Fibroblast of pulmonary artery (primary cell): ENCODE data around the gene BLOC1S3.

ENCODE experiments used
- DNase-seq: peaks from one replicate; pipeline ENCODE4 v3.0.0-alpha.2; 2010; ENCODE audit warnings: low read depth
- H3K4me3 ChIP-seq: replicated peaks from 2 replicates; pipeline ENCODE4 v1.5.1; 2011; ENCODE audit warnings: low read depth, mild to moderate bottlenecking, control low read depth, low read length, moderate library complexity
- TF ChIP-seq, protein P1 (sequence below): IDR thresholded peaks from 2 replicates; pipeline ENCODE4 v1.5.1; 2011; ENCODE audit warnings: mild to moderate bottlenecking, control low read depth, low read length, inconsistent platforms; ENCODE audit errors: missing control alignments

BLOC1S3 gene

DNA sequence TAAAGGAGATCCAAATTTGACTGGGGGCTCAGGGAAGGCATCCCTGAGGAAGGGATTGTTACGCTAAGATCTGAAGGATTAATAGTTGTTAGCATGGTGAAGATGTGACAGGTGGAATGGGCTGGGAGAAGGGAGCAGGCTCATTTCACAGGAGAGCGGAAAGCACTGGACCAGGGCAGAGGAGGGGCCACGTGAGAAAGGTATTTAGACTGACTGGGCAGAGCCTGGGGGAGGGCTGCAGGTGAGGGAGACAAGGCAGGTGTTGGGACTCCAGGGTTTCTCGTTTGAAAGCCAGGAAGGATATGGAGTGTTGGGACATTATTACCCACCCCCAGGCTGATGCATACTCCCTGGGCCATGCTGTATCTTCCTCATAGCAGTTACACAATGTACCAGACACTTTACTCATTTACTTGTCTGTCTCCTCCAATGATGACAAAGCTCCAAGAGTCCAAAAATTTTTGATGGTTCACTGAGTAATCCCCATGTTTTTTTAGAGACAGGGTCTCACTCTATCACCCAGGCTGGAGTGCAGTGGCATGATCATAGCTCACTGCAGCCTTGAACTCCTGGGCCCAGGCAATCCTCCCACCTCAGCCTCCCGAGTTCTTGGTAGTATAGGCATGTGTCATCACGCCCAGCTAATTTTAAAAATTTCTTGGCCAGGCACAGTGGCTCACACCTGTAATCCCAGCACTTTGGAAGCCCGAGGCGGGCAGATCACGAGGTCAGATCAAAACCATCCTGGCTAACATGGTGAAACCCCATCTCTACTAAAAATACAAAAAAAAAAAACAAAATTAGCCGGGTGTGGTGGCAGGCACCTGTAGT, 2.9 kb upstream of the BLOC1S3 start:
- no peak overlapping the region for H3K4me3 ChIP-seq
- DNase-seq = no peak
- TF ChIP-seq, protein P1, sequence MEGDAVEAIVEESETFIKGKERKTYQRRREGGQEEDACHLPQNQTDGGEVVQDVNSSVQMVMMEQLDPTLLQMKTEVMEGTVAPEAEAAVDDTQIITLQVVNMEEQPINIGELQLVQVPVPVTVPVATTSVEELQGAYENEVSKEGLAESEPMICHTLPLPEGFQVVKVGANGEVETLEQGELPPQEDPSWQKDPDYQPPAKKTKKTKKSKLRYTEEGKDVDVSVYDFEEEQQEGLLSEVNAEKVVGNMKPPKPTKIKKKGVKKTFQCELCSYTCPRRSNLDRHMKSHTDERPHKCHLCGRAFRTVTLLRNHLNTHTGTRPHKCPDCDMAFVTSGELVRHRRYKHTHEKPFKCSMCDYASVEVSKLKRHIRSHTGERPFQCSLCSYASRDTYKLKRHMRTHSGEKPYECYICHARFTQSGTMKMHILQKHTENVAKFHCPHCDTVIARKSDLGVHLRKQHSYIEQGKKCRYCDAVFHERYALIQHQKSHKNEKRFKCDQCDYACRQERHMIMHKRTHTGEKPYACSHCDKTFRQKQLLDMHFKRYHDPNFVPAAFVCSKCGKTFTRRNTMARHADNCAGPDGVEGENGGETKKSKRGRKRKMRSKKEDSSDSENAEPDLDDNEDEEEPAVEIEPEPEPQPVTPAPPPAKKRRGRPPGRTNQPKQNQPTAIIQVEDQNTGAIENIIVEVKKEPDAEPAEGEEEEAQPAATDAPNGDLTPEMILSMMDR = no peak

DNA sequence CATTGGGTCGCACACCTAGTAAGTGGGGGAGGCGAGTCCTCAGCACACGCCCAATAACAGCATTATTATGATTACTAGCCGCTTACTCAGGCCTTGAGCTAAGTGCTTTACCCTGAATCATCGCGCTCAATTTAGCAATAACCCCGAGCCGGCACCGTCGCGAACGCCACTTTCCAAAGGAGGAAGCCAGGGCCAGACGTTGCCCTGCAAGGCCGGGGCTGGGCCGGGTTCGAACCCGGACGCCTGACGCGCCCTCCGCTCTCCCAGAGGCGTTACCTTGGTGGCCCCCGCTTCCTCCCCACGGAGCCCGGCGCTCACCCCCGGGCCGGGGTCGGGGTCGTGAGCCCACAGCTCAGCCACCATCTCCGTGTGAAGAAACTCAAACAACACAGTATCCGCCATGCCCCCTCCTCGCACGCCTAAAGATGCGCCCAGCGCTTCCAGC, 745 bp upstream of the BLOC1S3 start, which contains the start of gene TRAPPC6A:
Gene TRAPPC6A, minus strand, starts transcription at position 421 of the 445 bp plus-strand sequence. Its CDS starts 19 bp downstream, at position 402.
- peak within 1 kb of the TSS; percentile 97 for H3K4me3 ChIP-seq
- TF ChIP-seq, protein P1 = no peak
- peak; percentile 46 for DNase-seq

DNA sequence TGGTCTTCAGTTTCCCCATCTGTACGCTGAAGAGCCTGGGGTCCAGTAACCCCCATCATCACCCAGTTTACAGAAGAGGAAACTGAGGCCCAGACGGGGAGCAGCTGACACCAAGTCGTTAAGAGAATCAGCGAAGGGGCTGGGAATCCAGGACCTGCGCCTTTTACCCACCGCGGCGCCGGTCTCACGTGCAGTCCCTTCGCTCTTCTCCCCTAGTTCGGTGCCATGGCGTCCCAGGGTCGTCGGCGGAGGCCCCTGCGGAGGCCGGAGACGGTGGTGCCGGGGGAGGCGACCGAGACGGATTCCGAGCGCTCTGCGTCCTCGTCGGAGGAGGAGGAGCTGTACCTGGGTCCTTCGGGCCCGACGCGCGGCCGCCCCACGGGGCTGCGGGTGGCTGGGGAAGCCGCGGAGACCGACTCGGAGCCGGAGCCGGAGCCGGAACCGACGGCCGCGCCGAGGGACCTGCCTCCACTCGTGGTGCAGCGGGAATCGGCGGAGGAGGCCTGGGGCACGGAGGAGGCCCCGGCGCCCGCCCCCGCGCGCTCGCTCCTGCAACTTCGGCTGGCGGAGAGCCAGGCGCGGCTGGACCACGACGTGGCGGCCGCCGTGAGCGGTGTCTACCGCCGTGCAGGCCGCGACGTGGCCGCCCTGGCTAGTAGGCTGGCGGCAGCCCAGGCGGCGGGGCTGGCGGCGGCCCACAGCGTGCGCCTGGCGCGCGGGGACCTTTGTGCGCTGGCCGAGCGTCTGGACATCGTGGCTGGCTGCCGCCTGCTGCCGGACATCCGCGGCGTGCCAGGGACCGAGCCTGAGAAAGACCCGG, 698 bp downstream of the BLOC1S3 start:
- TF ChIP-seq, protein P1 = no peak
- DNase-seq = peak; percentile 33
- peak overlapping the region; percentile 97 for H3K4me3 ChIP-seq

DNA sequence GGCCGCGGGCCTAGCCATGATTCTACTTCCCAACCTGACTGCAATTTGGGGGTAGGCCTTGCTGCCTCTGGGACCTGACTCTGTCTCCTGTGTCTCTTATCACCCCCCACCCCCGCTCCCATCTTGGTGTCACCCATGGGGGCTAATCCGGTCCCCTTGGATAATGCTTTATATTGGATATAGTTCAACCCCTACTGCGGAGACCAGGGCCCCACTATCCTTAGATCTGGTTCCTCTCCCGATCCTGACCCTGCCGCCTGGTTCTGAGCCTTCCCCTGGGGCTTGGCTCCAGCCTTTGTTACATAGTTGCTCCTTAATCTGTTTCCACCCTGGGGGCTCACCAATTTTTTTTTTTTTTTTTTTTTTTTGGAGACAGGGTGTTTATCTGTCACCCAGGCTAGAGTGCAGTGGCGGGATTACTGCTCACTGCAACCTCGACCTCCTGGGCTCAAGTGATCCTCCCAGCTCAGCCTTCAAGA, 1.3 kb downstream of the BLOC1S3 start:
- TF ChIP-seq, protein P1 = no peak
- DNase-seq = no peak
- H3K4me3 ChIP-seq = peak overlapping the region; percentile 97

DNA sequence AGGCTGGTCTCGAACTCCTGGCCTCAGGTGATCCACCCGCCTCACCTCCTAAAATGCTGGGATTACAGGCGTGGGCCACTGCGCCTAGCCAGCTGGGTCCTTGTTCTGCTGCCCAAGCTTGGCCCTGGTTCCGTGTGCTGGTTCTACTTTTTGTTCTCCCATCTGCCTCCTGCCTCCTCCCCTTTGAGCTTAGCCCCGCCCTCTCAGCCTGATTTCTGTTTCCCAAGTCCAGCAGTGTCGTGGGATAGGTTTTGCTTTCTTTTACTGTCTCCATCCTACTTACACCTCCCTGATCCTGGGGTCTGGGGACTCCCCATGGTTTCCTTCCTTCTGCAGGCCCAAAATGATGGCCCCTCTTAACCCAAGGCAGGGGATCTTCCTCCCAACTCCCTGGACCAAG, 2.4 kb downstream of the BLOC1S3 start:
- H3K4me3 ChIP-seq = no peak overlapping the region

DNA sequence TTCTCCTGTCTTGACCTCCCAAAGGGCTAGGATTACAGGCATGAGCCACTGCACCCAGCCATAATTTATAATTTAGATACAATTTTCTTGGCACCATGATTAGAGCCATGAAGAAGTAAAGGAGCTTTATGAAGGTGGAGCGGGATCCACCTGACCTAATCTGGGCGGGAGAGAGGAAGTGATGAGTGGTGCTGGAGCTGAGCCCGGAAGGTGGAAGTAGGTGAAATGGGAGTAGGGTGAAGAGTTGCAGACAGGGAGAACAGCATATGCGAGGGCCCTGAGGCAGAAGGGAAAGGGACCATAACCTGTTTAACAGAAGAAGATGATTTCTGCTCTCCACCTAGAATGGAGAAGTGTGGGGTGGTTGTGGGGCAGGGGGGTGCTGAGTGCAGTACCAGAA, 4.2 kb downstream of the BLOC1S3 start:
- TF ChIP-seq, protein P1 = no peak
- no peak for DNase-seq

More for the DNA sequence above, 2.4 kb downstream of the BLOC1S3 start:
- no peak for DNase-seq
- TF ChIP-seq, protein P1 = no peak

More for the DNA sequence above, 4.2 kb downstream of the BLOC1S3 start:
- no peak overlapping the region for H3K4me3 ChIP-seq
